ENCODE data around the gene LEUTX. TPM values are rescaled to one million over a fixed set of nuclear protein-coding genes. Genes with fewer than 3 reads are reported as not detected.

LEUTX gene
- total and polyA plus RNA-seq, 4 donors, result not detected

DNA sequence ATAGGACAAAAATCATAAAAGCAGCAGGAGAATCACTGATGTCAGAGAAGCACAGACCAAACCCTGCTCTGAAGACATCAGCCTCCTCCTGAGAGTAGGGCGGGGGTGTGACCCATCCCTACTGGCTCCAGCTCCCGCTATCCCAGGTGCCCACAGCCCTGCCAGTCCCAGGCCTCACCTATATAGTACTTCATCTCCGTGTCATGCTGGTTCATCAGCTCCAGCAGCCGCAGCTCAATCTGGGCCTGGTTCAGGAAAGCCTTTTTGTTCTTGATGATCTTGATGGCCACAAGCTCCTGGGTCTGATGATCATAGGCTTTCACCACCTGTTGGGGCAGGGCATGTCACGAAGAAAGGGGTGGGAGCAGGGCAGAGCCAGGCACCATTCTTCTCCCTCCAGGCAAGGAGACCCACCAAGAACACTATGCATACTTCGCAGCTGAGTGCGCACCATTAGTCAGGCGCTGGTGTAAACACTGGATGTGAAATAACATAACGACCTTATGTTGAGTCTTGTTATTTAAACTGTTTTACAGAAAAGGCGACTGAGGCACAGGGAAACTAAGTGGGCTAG, 51.1 kb downstream of the LEUTX start:
- TF ChIP-seq YY1 (IDR thresholded peaks at IDR 0.05), result no peak
- TF ChIP-seq, protein P1, sequence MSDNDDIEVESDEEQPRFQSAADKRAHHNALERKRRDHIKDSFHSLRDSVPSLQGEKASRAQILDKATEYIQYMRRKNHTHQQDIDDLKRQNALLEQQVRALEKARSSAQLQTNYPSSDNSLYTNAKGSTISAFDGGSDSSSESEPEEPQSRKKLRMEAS (IDR thresholded peaks at IDR 0.05), result no peak
- no peak for TF ChIP-seq TAF1 (conservative IDR thresholded peaks at IDR 0.05)
- no peak for TF ChIP-seq HNF4A (conservative IDR thresholded peaks at IDR 0.05)
- TF ChIP-seq, protein P2, sequence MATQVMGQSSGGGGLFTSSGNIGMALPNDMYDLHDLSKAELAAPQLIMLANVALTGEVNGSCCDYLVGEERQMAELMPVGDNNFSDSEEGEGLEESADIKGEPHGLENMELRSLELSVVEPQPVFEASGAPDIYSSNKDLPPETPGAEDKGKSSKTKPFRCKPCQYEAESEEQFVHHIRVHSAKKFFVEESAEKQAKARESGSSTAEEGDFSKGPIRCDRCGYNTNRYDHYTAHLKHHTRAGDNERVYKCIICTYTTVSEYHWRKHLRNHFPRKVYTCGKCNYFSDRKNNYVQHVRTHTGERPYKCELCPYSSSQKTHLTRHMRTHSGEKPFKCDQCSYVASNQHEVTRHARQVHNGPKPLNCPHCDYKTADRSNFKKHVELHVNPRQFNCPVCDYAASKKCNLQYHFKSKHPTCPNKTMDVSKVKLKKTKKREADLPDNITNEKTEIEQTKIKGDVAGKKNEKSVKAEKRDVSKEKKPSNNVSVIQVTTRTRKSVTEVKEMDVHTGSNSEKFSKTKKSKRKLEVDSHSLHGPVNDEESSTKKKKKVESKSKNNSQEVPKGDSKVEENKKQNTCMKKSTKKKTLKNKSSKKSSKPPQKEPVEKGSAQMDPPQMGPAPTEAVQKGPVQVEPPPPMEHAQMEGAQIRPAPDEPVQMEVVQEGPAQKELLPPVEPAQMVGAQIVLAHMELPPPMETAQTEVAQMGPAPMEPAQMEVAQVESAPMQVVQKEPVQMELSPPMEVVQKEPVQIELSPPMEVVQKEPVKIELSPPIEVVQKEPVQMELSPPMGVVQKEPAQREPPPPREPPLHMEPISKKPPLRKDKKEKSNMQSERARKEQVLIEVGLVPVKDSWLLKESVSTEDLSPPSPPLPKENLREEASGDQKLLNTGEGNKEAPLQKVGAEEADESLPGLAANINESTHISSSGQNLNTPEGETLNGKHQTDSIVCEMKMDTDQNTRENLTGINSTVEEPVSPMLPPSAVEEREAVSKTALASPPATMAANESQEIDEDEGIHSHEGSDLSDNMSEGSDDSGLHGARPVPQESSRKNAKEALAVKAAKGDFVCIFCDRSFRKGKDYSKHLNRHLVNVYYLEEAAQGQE (IDR thresholded peaks at IDR 0.05), result no peak
- no peak for TF ChIP-seq RXRA (IDR thresholded peaks at IDR 0.05)
- no peak for TF ChIP-seq FOXA2 (IDR thresholded peaks at IDR 0.05)
- TF ChIP-seq FOXA1 (IDR thresholded peaks at IDR 0.05), result no peak
- no peak for TF ChIP-seq NR2F2 (IDR thresholded peaks at IDR 0.05)
- TF ChIP-seq EGR1 (IDR thresholded peaks at IDR 0.05; ENCODE audit: low read depth in 2 of 2), result no peak
- Histone ChIP-seq H3K27ac (ENCODE audit: low read depth in 1 of 2, low read length in 2 of 2) (no peak overlapping the region), H3K9ac (ENCODE audit: low read depth in 1 of 2, low read length in 2 of 2) (no peak overlapping the region), H3K4me3 (ENCODE audit: low read depth in 1 of 3, low read length in 3 of 3) (no peak overlapping the region), H3K9me3 (ENCODE audit: control insufficient read depth in 4 of 4, low read length in 3 of 4) (no peaks in the 10 kb centered on the region), H3K36me3 (ENCODE audit: control insufficient read depth in 4 of 4, insufficient read depth in 3 of 4, low read depth in 1 of 4, low read length in 3 of 4) (peaks cover 0 to 41% (median 7%) of the 10 kb centered on the region in 4 donors), H3K27me3 (ENCODE audit: control insufficient read depth in 4 of 4, insufficient read depth in 4 of 4, low read length in 3 of 4) (no peaks in the 10 kb centered on the region), H3K4me1 (ENCODE audit: control insufficient read depth in 4 of 4, insufficient read depth in 4 of 4, low read length in 3 of 4) (peaks cover 4 to 27% (median 23%) of the 10 kb centered on the region in 4 donors)
- DNase-seq (ENCODE audit: low spot score), result no peak
- 94% methylated on average over 10 of the region's 10 CpGs for WGBS

DNA sequence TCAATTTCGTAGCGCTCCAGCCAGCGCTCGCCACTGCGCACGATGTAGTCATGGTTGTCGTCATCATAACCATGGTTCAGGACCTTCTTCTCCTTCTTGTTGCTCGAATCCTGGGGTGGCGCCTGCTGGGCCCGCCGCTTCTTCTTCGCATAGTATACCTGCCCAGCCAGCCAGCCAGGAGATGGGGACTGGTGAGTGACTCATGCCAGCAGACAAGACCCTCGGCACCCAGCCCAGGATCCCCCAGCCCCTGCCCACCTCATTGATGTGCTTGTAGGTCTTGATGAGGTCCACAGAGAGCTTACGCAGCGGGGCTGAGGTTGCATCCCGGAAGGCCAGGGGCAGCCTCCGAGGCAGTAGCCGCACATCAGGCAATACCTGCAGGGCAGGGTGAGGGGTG, 51.8 kb downstream of the LEUTX start:
- no peak for DNase-seq (ENCODE audit: low spot score)
- H3K27ac ChIP-seq (ENCODE audit: low read depth in 1 of 2, low read length in 2 of 2), result no peak overlapping the region
- TF ChIP-seq RXRA (IDR thresholded peaks at IDR 0.05) (no peak), JUND (IDR thresholded peaks at IDR 0.05) (no peak), FOXA1 (IDR thresholded peaks at IDR 0.05) (no peak), HNF4A (conservative IDR thresholded peaks at IDR 0.05) (no peak), FOXA2 (IDR thresholded peaks at IDR 0.05) (no peak), YY1 (IDR thresholded peaks at IDR 0.05) (no peak), HNF4G (IDR thresholded peaks at IDR 0.05) (no peak), RAD21 (IDR thresholded peaks at IDR 0.05) (no peak), SP1 (IDR thresholded peaks at IDR 0.05) (no peak), NR2F2 (IDR thresholded peaks at IDR 0.05) (no peak), GABPA (IDR thresholded peaks at IDR 0.05 in 1 of 2, conservative IDR thresholded peaks at IDR 0.05 in 1 of 2) (no peak), TAF1 (conservative IDR thresholded peaks at IDR 0.05) (no peak)
- TF ChIP-seq, protein P2 (IDR thresholded peaks at IDR 0.05), result no peak
- TF ChIP-seq, protein P1 (IDR thresholded peaks at IDR 0.05), result no peak
- TF ChIP-seq, protein P3, sequence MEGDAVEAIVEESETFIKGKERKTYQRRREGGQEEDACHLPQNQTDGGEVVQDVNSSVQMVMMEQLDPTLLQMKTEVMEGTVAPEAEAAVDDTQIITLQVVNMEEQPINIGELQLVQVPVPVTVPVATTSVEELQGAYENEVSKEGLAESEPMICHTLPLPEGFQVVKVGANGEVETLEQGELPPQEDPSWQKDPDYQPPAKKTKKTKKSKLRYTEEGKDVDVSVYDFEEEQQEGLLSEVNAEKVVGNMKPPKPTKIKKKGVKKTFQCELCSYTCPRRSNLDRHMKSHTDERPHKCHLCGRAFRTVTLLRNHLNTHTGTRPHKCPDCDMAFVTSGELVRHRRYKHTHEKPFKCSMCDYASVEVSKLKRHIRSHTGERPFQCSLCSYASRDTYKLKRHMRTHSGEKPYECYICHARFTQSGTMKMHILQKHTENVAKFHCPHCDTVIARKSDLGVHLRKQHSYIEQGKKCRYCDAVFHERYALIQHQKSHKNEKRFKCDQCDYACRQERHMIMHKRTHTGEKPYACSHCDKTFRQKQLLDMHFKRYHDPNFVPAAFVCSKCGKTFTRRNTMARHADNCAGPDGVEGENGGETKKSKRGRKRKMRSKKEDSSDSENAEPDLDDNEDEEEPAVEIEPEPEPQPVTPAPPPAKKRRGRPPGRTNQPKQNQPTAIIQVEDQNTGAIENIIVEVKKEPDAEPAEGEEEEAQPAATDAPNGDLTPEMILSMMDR (IDR thresholded peaks at IDR 0.05; ENCODE audit: low read depth, low read length, missing input control), result no peak
- TF ChIP-seq, protein P4, sequence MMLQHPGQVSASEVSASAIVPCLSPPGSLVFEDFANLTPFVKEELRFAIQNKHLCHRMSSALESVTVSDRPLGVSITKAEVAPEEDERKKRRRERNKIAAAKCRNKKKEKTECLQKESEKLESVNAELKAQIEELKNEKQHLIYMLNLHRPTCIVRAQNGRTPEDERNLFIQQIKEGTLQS (IDR thresholded peaks at IDR 0.05), result no peak
- H3K4me3 ChIP-seq (ENCODE audit: low read depth in 1 of 3, low read length in 3 of 3), result no peak overlapping the region
- no peaks in the 10 kb centered on the region for H3K27me3 ChIP-seq (ENCODE audit: control insufficient read depth in 4 of 4, insufficient read depth in 4 of 4, low read length in 3 of 4)
- H3K4me1 ChIP-seq (ENCODE audit: control insufficient read depth in 4 of 4, insufficient read depth in 4 of 4, low read length in 3 of 4), result peaks cover 4 to 21% (median 18%) of the 10 kb centered on the region in 4 donors
- H3K9ac ChIP-seq (ENCODE audit: low read depth in 1 of 2, low read length in 2 of 2), result no peak overlapping the region
- WGBS, result 96% methylated on average over 18 of the region's 18 CpGs
- peaks cover 0 to 45% (median 7%) of the 10 kb centered on the region in 4 donors for H3K36me3 ChIP-seq (ENCODE audit: control insufficient read depth in 4 of 4, insufficient read depth in 3 of 4, low read depth in 1 of 4, low read length in 3 of 4)
- H3K9me3 ChIP-seq (ENCODE audit: control insufficient read depth in 4 of 4, low read length in 3 of 4), result no peaks in the 10 kb centered on the region

Measured in liver (tissue), 9 donors.